Neural crest cell (in vitro differentiated cells): ENCODE measurements around the gene AHI1. TPM values are rescaled to one million over a fixed set of nuclear protein-coding genes. Genes with fewer than 3 reads are reported as not detected.

ENCODE experiments used
- DNase-seq: peaks from one replicate; pipeline ENCODE4 v3.0.0; 2021; ENCODE audit warnings: low read depth, mixed read lengths, low spot score
- H3K27ac Mint-ChIP-seq: one replicate; pipeline ENCODE4 v1.8.0; 2021; ENCODE audit warnings: mild to moderate bottlenecking, mixed read lengths; ENCODE audit not compliant: unreplicated experiment
- H3K27me3 Mint-ChIP-seq: 2 replicates; pipeline ENCODE4 v1.8.0; 2021; ENCODE audit warnings: low read depth, mild to moderate bottlenecking, mixed read lengths
- H3K36me3 Mint-ChIP-seq: 2 replicates; pipeline ENCODE4 v1.8.0; 2021; ENCODE audit warnings: low read depth, mild to moderate bottlenecking, mixed read lengths
- H3K4me1 Mint-ChIP-seq: 2 replicates; pipeline ENCODE4 v1.8.0; 2021; ENCODE audit warnings: mixed read lengths
- H3K4me3 Mint-ChIP-seq: one replicate; pipeline ENCODE4 v1.8.0; 2021; ENCODE audit warnings: mild to moderate bottlenecking, mixed read lengths
- H3K9me3 Mint-ChIP-seq: 2 replicates; pipeline ENCODE4 v1.8.0; 2021; ENCODE audit warnings: mixed read lengths
- CTCF ChIP-seq: fragments of 200-600 bp; sonication (generic); conservative IDR thresholded peaks from 2 replicates; pipeline ENCODE4 v1.5.0; 2021; ENCODE audit warnings: antibody characterized with exemption, mild to moderate bottlenecking
- total RNA-seq: library from RNA; stranded (reverse); gene quantifications from 2 replicates; pipeline ENCODE4 v1.2.1, GENCODE V29; 2021

Gene AHI1
- total RNA-seq, 1 donor from 2014 or later: 27.6 TPM

DNA sequence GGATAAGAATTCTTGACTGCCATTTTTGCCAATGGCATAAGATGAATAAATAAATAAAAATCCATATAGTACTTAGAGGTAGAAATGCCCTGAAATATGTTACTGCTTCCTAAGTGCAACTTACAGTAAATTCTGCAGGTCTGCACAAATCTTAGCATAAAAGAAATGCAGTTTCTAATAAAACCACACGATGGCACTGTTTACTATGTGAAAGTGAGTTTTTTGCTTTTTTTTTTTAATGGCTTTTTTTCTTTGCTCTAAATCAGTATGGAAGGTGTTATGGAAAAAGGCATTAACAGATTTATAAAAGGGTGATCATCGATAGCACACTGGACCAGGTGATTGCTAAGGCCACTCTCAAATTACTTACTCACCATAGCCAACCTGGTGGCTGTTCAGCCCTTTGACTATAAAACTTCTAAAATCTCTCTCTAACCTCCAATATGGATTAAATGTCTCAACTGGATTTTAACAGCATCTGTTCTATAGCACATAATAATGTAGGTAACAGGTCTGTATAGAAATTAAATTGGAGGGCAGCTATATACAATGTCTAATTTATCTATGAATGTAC is 45.8 kb downstream of the AHI1 start:
- no peak for DNase-seq
- H3K4me1 Mint-ChIP-seq: no peaks in the 10 kb centered on the region

GRCh38 chr6:135449246-135449645 is 48.3 kb downstream of the AHI1 start:
- H3K4me1 Mint-ChIP-seq: no peaks in the 10 kb centered on the region
- no peak overlapping the region for H3K4me3 Mint-ChIP-seq
- DNase-seq: no peak
- H3K27ac Mint-ChIP-seq: no peak overlapping the region
- H3K9me3 Mint-ChIP-seq: no peaks in the 10 kb centered on the region
- no peaks in the 10 kb centered on the region for H3K27me3 Mint-ChIP-seq
- no peak for TF ChIP-seq CTCF
- H3K36me3 Mint-ChIP-seq: peaks cover 6% of the 10 kb centered on the region

More for the DNA sequence above, 45.8 kb downstream of the AHI1 start:
- peak; percentile 83 for TF ChIP-seq CTCF
- Mint-ChIP-seq H3K36me3 (no peaks in the 10 kb centered on the region), H3K9me3 (no peaks in the 10 kb centered on the region), H3K4me3 (no peak overlapping the region), H3K27me3 (no peaks in the 10 kb centered on the region), H3K27ac (no peak overlapping the region)

GRCh38 chr6:135440087-135440792 is 57.3 kb downstream of the AHI1 start:
- Mint-ChIP-seq H3K9me3 (no peaks in the 10 kb centered on the region), H3K4me1 (no peaks in the 10 kb centered on the region), H3K36me3 (peaks cover 14% of the 10 kb centered on the region), H3K27me3 (no peaks in the 10 kb centered on the region), H3K27ac (no peak overlapping the region), H3K4me3 (no peak overlapping the region)
- TF ChIP-seq CTCF: no peak
- no peak for DNase-seq

- no peaks in the 10 kb centered on the region for H3K27me3 Mint-ChIP-seq
- H3K4me1 Mint-ChIP-seq: no peaks in the 10 kb centered on the region
- H3K4me3 Mint-ChIP-seq: no peak overlapping the region
- no peak for TF ChIP-seq CTCF
- H3K9me3 Mint-ChIP-seq: peaks cover 2% of the 10 kb centered on the region
- no peak overlapping the region for H3K27ac Mint-ChIP-seq
- H3K36me3 Mint-ChIP-seq: peaks cover 13% of the 10 kb centered on the region
- no peak for DNase-seq
Observed at GRCh38 chr6:135439549-135439948, 58.0 kb downstream of the AHI1 start.

- no peak for DNase-seq
- peak; percentile 61 for TF ChIP-seq CTCF
- Mint-ChIP-seq H3K4me1 (no peaks in the 10 kb centered on the region), H3K9me3 (peaks cover 2% of the 10 kb centered on the region), H3K27me3 (no peaks in the 10 kb centered on the region), H3K4me3 (no peak overlapping the region), H3K36me3 (peaks cover 9% of the 10 kb centered on the region), H3K27ac (no peak overlapping the region)
Observed at GRCh38 chr6:135438907-135439535, 58.5 kb downstream of the AHI1 start.
